GM19463 (cell line): ENCODE data around the gene BABAM2.
"Not testable (repeated sequence)": the region's sequence is repeated elsewhere in the genome, so short reads cannot be mapped to it uniquely, and the experiment has no call there.

Experiments
- ATAC-seq: cut with Tn5 transposase; IDR thresholded peaks from one replicate; pipeline ENCODE4 v1.9.1; 2021; ENCODE audit warnings: mild to moderate bottlenecking, moderate library complexity; ENCODE audit not compliant: unreplicated experiment

Gene BABAM2

GRCh38 chr2:28098501-28099225 is 208.1 kb downstream of the BABAM2 start:
- no peak for ATAC-seq

DNA sequence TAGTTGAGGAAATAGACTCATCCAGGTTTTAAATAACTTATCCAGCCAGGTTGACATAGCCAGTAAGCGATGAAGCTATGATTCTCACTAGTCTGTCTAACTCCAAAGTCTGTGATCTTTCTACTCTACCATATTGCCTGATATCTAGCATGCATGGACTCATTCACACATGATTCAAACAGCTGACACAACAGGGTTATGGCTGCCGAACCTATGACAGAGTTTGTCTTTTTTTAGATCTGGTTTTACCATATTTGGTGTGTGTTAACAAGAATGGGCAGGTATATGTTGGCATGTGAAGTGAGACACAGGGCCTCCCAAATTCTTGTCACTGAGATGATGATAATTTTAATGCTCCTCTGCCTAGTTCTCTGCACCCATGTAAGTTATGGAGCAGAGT is 210.6 kb downstream of the BABAM2 start:
- ATAC-seq, result no peak

DNA sequence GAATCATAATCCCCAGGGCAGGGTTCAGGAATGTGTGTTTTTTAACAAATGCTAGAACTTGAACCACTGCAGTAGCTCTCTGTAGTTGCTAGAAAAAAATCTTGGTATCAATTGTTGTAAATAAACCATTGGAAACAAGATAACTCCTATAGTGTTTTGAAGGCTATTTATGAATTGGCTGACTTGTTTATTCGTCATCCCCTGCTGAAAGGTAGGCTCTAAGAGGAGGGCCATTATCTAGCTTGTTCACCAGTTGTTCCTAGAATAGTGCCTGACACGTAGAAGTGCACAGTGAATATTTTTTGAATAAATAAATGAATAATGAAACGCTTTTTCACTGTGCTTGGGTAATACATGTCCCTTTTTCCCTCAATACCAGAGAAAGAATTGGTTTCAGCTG is 211.4 kb downstream of the BABAM2 start:
- no peak for ATAC-seq

DNA sequence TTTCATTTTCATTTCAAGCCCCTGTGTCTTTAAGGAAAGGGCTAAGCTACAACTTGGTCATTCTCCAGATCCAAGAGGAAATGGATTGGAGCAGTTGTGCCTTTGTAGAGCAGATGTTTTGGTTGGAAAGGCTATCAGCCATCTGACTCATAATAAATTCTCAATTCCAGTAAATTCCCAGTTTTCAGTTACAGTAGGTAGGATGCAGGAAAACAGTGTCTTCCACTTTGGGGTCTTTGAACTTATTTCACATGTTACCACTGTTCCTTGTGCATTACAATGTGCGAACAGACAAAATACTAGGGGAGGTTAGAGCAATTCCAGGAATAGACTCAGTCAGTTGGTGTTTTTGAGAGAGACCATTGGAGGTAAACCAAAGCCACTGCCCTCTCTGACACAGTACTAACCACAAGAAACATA is 211.9 kb downstream of the BABAM2 start:
- ATAC-seq, result no peak

DNA sequence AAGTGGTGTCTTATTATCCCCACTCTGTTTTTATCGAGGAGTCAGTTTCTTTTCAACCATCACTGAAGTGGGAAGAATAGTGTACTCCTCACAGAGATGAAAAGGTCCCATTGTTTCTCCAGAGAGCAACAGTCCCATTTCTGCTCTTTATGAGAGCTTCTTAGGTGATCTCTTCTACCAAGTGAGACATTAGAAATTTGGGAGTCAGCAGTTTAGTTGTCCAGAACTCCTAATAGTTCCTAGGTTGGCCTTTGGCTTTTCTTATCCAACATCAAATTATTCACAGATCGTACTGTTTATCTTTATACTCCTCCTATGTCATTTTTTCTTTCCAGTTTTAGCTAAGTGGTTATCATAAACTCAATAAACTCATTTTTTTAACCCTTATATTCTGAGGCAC is 213.1 kb downstream of the BABAM2 start:
- ATAC-seq, result no peak

GRCh38 chr2:28108143-28108542 is 217.6 kb downstream of the BABAM2 start:
- ATAC-seq, result no peak

DNA sequence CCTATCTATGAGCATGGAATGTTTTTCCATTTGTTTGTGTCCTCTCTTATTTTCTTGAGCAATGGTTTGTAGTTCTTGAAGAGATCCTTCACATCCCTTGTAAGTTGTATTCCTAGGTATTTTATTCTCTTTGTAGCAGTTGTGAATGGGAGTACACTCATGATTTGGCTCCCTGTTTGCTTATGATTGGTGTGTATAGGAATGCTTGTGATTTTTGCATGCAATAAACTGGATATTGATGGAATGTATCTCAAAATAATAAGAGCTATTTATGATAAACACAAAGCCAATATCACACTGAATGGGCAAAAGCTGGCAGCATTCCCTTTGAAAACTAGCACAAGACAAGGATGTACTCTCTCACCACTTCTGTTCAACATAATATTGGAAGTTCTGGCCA is 223.2 kb downstream of the BABAM2 start:
- ATAC-seq, result not testable (repeated sequence)

DNA sequence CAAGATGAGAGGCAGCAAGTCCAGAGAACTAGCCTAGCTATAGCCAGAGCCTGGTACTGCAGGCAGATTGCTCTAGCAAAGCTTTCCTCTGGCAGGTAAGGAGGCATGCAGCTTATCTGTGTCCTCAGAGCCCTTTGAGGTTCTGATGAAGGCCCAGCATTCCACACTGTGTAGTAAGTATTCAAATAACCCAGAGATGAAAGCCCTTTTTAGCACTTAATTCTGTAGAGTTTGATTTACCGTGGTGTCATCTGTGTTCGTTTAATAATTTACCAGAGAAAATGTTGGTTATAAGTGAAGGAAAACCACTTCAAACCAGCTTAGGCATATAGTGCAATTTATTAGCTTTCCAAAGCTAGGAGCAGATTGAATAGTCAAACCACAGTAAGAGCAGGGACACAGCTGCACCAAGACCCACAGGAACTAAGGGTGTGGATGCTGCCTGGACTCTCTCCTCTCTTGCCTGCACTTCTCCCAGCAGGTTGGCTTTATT is 226.6 kb downstream of the BABAM2 start:
- ATAC-seq, result no peak

- ATAC-seq, result no peak
Measured at GRCh38 chr2:28119631-28120030, 229.1 kb downstream of the BABAM2 start.

DNA sequence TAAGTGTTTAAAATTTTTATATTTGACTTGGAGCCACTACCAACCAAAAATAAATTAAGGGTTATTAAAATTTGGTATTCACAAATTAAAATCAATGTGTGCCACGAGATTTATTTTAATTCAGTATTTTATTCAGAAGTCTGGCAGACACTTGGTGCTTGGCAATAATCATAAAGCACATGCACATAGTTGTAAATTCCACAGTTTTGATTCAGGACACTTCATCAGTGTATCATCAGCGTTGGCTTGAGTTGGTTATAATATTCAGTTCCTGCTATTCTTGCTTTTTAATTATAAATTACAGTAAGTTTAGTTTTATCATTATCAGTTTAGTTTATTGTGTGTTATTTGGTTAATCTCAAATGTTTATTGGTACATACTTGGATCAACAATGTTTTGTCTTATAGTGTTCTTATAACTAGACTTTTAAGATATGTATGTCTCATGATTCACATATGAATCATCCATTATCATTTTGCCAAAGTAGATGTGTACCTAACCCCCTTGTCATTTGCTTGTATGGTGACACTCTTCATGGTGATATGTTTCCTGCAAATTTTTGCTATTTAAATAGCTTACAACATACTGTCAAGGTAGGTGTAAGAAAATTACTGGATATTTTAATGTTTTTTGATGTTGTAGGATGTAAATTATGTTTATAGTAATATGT is 237.9 kb downstream of the BABAM2 start:
- no peak for ATAC-seq

DNA sequence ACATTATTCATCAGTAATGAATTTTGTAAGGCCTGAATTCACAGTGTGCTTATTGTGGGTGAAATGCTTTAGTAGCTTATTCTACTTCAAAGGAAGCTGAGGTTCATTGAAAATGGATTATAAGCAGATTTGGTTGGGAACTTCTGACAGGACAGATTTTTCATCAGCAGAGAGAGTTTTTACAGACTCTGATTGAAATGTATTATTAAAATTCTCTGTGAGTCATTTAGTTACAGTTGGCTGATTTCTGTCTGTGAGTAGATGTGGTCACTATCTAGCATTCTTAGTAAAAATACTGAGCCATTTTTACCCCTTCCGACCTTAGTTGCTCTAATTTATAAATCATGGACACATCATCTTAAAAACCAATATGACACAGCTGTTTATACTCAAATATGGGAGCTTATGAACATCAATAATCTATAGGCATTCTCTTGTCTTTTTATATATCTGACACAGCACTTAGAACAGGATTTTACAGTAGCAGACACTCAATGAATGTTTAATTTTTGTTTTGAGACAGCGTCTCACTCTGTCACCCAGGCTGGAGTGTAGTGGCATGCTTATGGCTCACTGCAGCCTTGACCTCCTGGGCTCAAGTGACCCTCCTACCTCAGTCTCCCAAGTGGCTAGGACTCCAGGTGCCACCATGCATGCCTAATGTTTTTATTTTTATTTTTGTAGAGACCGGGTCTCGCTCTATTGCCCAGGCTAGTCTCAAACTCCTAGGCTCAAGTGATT is 239.6 kb downstream of the BABAM2 start:
- ATAC-seq, result no peak

GRCh38 chr2:28133778-28134177 is 243.2 kb downstream of the BABAM2 start:
- no peak for ATAC-seq

DNA sequence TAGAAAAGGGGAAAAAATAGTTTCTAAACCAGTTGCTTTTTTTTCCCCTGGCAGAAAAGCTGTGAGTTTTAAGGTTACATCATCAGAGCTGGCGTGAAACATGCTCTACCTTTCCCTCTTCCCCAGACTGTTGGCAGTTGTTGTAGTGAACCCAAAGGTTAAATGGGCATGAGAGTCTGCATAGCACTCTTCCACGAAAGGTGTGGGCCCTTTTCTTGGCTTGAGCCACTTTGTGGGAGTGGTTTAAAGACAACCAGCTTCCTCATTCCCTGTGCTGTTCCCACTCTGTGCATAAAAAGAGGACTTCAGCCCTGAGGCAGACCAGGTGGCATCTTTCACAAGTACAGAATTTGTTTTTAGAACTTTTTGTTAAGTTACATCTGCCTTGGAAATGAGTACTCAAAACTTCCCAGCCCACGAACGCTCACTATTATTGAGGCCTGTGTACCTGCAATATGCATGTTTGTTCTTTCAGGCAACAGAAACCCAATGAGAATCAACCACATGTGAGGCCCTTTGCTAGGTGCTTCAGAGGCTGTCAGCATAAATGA is 243.8 kb downstream of the BABAM2 start:
- no peak for ATAC-seq

- no peak for ATAC-seq
Measured at GRCh38 chr2:28134857-28135256, 244.3 kb downstream of the BABAM2 start.

GRCh38 chr2:28135324-28135723 is 244.8 kb downstream of the BABAM2 start:
- no peak for ATAC-seq

- no peak for ATAC-seq
Measured at GRCh38 chr2:28135799-28136198, 245.3 kb downstream of the BABAM2 start.

DNA sequence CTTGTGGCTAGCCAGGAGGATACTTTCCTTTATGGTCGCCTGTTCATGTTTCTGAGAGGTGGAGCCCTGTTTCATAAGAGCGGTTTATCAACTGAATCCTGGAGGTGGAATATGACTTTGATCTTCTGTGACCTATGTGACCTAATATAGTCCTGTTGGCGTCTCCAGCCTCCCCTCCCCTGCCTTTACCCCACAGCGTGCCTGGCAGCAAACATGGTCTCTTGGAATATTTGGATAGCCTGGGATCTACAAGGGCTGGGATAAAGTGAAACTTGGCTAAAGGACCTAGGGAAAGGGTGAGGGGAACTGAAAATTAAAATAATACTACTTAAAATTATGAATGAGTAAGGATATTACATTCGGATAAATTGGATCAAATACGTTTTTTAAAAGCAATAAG is 246.0 kb downstream of the BABAM2 start:
- no peak for ATAC-seq

DNA sequence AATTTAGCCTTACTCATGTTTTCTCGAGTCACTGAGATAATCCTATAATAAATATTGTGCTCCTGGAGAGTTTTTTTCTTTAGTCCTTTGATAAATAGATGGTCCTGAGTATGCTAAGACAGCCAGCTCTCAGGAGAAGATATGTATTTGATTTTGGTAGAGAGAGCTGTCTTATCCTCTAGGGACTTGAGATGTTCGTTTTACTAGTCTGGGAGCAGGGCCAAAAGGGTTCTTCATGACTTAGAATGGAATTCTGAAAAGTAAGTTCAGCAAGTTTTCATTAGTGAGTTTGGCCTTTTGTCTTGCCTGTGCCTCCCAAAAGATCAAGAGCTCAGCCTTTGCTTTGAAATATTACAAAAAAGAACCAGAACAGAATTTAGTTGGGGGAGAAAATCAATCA is 246.7 kb downstream of the BABAM2 start:
- no peak for ATAC-seq

GRCh38 chr2:28142386-28142785 is 251.9 kb downstream of the BABAM2 start:
- no peak for ATAC-seq

- no peak for ATAC-seq
Measured at GRCh38 chr2:28148000-28148399, 257.5 kb downstream of the BABAM2 start.

GRCh38 chr2:28148566-28148965 is 258.0 kb downstream of the BABAM2 start:
- ATAC-seq, result no peak
